Kidney epithelial cell (primary cell): ENCODE measurements around the gene SLC4A2. TPM values are rescaled to one million over a fixed set of nuclear protein-coding genes. Genes with fewer than 3 reads are reported as not detected.

Source experiments
- DNase-seq: peaks from one replicate; pipeline ENCODE4 v3.0.0-alpha.2; 2010; ENCODE audit warnings: low read depth
- H3K27me3 ChIP-seq: 2 replicates; pipeline ENCODE4 v1.6.0; 2011; ENCODE audit warnings: low read length; ENCODE audit not compliant: control insufficient read depth, insufficient read depth
- H3K36me3 ChIP-seq: 2 replicates; pipeline ENCODE4 v1.5.1; 2011; ENCODE audit warnings: low read length; ENCODE audit not compliant: control insufficient read depth, insufficient read depth
- H3K4me3 ChIP-seq: 2 replicates; pipeline ENCODE4 v1.5.1; 2011; ENCODE audit warnings: low read depth, mild to moderate bottlenecking, control low read depth, low read length
- CTCF ChIP-seq: IDR thresholded peaks from 2 replicates; pipeline ENCODE4 v1.5.1; 2011; ENCODE audit warnings: mild to moderate bottlenecking, moderate library complexity, low read length, control low read depth, inconsistent platforms; ENCODE audit not compliant: insufficient read depth, poor library complexity, severe bottlenecking
- total RNA-seq: library from RNA; depleted of rRNA; stranded (reverse); fragments of >200 nt; gene quantifications from 2 replicates; pipeline ENCODE4 v1.2.3, GENCODE V29; 2015

The SLC4A2 gene
- total RNA-seq, 1 donor from 2014 or later, result 166 TPM

GRCh38 chr7:151086802-151087244 lies 27.4 kb downstream of the SLC4A2 start:
- TF ChIP-seq CTCF, result no peak
- Histone ChIP-seq H3K4me3 (peak overlapping the region; percentile 81), H3K36me3 (peaks cover 1% of the 10 kb centered on the region), H3K27me3 (no peaks in the 10 kb centered on the region)
- DNase-seq, result no peak

DNA sequence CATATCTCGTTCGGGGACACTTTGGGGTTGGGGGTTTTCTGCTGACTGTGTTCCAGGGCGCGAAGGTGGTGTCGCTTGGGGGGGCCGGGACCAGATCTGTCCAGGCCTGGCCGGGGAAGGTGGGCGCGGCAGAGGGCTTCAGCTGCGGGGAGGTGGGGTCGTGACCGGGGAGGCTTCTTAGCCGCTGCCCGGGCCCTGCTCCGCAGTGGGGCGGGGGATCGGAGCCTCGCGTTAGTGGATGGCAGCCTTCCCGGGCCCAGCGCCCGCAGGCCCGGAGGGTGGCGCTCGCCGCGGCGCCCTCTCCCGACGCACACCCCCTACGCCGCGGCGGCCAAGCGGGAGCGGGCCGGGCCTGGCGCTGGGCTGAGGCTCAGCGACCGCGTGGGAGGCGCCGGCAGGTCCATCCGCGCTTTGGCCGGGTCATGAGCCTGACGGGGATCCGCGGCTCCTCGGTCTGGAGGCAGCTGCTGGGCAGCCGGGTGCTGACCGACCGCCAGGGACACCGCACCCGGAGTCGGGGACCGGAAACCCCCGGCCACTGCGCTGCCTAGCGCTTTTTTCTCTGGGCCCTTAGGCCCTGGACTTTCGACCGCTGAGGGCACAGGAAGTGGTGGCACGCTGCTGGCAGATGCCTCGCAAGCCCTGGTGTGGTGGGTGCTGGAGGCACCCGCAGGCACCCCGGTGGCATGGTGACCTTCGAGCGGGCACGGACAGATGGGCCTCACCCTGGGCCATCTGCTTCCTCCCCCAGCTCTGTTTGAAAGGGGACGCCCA lies 28.0 kb downstream of the SLC4A2 start:
- Histone ChIP-seq H3K27me3 (no peaks in the 10 kb centered on the region), H3K36me3 (peaks cover 1% of the 10 kb centered on the region), H3K4me3 (peak overlapping the region; percentile 81)
- no peak for DNase-seq
- no peak for TF ChIP-seq CTCF

DNA sequence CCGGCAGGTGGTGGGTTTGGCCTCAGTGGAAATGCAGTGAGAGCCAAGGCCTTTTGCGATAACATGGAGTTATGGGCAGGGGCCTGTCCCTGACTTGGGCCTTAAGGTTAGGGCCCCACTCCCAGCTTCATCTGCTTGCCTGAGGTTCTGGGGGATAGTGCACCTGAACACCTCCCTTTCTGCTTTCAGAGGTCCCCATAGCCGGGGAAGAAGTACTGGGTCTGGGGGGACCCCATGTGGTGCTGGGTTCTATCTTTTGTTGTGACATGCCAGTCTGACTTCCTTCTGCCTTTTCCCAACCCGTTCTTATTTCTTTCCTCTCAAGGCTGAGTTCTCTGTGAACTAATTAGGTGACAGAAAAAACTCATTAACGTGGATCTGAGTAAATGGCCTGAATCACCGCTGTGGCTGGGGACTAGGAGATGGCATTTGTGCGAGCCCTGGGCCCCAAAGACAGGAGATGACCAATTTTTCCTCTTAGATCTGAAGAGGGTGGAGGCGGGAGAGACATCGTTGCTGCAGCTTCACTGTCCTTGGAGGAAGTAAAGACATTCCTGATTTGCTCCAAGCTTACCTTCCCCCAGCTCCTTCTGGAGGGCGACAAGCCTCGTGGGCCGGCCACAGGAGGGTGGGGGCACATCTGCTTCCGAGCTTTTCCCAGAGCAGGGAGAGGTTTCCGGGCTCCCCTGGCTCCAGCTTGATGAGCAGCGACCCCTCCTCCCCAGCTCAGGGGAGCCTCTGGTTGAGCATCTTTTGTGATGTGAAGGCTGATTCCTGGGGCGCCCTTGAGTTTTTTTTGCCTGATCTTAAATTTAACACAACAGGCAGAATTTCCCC lies 28.8 kb downstream of the SLC4A2 start:
- H3K4me3 ChIP-seq, result peak overlapping the region; percentile 81
- H3K36me3 ChIP-seq, result peaks cover 1% of the 10 kb centered on the region
- DNase-seq, result no peak
- H3K27me3 ChIP-seq, result no peaks in the 10 kb centered on the region
- no peak for TF ChIP-seq CTCF

DNA sequence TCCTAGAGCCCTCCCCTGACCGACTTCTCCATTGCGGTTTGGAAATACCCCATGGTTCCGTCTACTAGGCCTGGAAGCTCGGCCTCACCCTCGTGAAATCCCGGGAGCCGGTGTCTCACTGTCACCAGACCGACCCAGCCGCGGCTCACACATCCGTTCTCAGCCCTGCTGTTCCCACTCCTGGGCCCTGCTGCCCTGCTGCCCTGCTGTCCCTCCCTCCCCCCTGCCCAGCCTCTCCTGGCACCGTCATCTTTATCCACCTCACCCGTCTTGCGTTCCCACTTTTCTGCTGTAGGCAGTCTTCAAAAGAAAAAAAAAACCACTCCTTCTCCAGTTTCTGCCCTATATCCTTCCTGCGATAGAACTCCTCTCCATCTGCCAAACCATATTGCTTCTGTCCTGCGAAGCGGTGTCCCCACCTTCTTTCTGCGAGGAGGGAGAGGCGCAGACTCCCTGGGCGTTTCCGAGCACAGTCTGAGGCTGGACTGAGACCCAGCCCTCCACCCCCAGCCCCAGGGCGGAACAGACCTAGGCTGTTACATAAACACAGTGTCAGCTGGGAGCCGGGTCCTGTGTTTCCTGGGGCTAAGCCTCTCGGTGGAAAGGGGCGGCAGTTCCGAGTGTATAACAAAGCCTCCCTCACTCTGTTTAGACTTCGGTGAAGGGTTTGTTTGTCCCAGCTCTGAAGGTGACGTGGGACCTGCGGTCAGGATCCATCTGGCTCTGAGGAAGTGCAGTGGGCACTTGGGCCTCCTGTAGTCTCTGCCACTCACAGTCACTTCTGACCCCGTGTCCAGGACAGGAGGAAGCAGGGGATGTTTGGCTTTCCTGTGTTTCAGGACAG lies 29.7 kb downstream of the SLC4A2 start:
- Histone ChIP-seq H3K27me3 (no peaks in the 10 kb centered on the region), H3K4me3 (peak overlapping the region; percentile 81), H3K36me3 (peaks cover 1% of the 10 kb centered on the region)
- TF ChIP-seq CTCF, result no peak
- no peak for DNase-seq

GRCh38 chr7:151089893-151090730 lies 30.7 kb downstream of the SLC4A2 start:
- no peak for TF ChIP-seq CTCF
- DNase-seq, result no peak
- no peak overlapping the region for H3K4me3 ChIP-seq
- peaks cover 1% of the 10 kb centered on the region for H3K36me3 ChIP-seq
- H3K27me3 ChIP-seq, result no peaks in the 10 kb centered on the region
